ENCODE data around the gene PFKM.

PFKM gene

GRCh38 chr12:48157018-48157888 lies 38.1 kb downstream of the PFKM start, which contains the start of gene ASB8:
ASB8 (minus strand) TSS chr12:48157515; CDS start chr12:48153496, 4,019 bp downstream.
- peak; percentile 96 for DNase-seq (ENCODE audit: low read depth)

GRCh38 chr12:48157889-48158370 lies 38.8 kb downstream of the PFKM start:
- no peak for DNase-seq (ENCODE audit: low read depth)

- no peak for DNase-seq (ENCODE audit: low read depth)
Measured at GRCh38 chr12:48160046-48160445, 40.9 kb downstream of the PFKM start.

GRCh38 chr12:48160807-48161206 lies 41.6 kb downstream of the PFKM start:
- DNase-seq (ENCODE audit: low read depth) = no peak

- DNase-seq (ENCODE audit: low read depth) = no peak
Measured at GRCh38 chr12:48163150-48163747, 44.1 kb downstream of the PFKM start.

GRCh38 chr12:48164451-48164850 lies 45.3 kb downstream of the PFKM start:
- no peak for DNase-seq (ENCODE audit: low read depth)

GRCh38 chr12:48165089-48165981 lies 46.2 kb downstream of the PFKM start:
- DNase-seq (ENCODE audit: low read depth) = no peak

- DNase-seq (ENCODE audit: low read depth) = no peak
Measured at GRCh38 chr12:48169011-48169410, 49.8 kb downstream of the PFKM start.

- DNase-seq (ENCODE audit: low read depth) = no peak
Measured at GRCh38 chr12:48175613-48176416, 56.7 kb downstream of the PFKM start.

GRCh38 chr12:48176417-48176751 lies 57.2 kb downstream of the PFKM start:
- DNase-seq (ENCODE audit: low read depth) = no peak

- no peak for DNase-seq (ENCODE audit: low read depth)
Measured at GRCh38 chr12:48177982-48178381, 58.8 kb downstream of the PFKM start.

- no peak for DNase-seq (ENCODE audit: low read depth)
Measured at GRCh38 chr12:48179466-48179865, 60.3 kb downstream of the PFKM start.

GRCh38 chr12:48180424-48180823 lies 61.3 kb downstream of the PFKM start:
- no peak for DNase-seq (ENCODE audit: low read depth)

GRCh38 chr12:48180857-48181495 lies 61.8 kb downstream of the PFKM start:
- DNase-seq (ENCODE audit: low read depth) = no peak

GRCh38 chr12:48182631-48183030 lies 63.5 kb downstream of the PFKM start:
- no peak for DNase-seq (ENCODE audit: low read depth)

GRCh38 chr12:48183091-48183875 lies 64.1 kb downstream of the PFKM start, which contains the start of gene CCDC184:
CCDC184 (plus strand) TSS chr12:48183644; CDS start chr12:48184123, 479 bp downstream.
- DNase-seq (ENCODE audit: low read depth) = peak; percentile 28

- no peak for DNase-seq (ENCODE audit: low read depth)
Measured at GRCh38 chr12:48183876-48184548, 64.8 kb downstream of the PFKM start.

GRCh38 chr12:48184549-48184922 lies 65.4 kb downstream of the PFKM start:
- no peak for DNase-seq (ENCODE audit: low read depth)

GRCh38 chr12:48185181-48185919 lies 66.2 kb downstream of the PFKM start:
- DNase-seq (ENCODE audit: low read depth) = no peak
